OCI-LY3 (cell line): ENCODE results near the gene CPHXL2.
A peak's percentile ranks its signal among the peaks of the same experiment; 100 is the strongest.

ENCODE experiments used
- EZH2phosphoT487 ChIP-seq: fragments of 200-600 bp; shearing (Covaris generic); IDR thresholded peaks from 2 replicates; pipeline ENCODE4 v1.6.1; 2018; ENCODE audit warnings: antibody characterized with exemption, mixed run types, low read depth
- TF ChIP-seq, protein P1 (sequence below): fragments of 200-600, 300-600 bp; sonication (generic); IDR thresholded peaks from 2 replicates; pipeline ENCODE4 v1.5.1; 2014; ENCODE audit warnings: antibody characterized with exemption, low read length, low read depth

DNA sequence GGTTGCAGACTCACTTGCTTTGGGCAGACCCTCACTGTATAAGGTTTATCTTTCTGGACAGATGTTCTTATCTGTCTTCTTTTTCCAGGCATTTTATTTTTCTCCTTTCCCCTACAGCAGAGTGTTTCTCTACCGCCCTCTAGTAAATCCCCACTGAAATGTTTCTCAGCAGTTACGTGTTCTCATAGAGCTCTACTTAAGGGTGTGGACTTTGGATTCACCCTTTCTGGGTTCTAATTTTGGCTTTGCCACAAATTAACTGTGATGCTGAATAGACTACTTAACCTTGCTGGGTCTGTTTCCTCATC is 55.7 kb downstream of the CPHXL2 start:
- no peak for TF ChIP-seq EZH2phosphoT487
- TF ChIP-seq, protein P1, sequence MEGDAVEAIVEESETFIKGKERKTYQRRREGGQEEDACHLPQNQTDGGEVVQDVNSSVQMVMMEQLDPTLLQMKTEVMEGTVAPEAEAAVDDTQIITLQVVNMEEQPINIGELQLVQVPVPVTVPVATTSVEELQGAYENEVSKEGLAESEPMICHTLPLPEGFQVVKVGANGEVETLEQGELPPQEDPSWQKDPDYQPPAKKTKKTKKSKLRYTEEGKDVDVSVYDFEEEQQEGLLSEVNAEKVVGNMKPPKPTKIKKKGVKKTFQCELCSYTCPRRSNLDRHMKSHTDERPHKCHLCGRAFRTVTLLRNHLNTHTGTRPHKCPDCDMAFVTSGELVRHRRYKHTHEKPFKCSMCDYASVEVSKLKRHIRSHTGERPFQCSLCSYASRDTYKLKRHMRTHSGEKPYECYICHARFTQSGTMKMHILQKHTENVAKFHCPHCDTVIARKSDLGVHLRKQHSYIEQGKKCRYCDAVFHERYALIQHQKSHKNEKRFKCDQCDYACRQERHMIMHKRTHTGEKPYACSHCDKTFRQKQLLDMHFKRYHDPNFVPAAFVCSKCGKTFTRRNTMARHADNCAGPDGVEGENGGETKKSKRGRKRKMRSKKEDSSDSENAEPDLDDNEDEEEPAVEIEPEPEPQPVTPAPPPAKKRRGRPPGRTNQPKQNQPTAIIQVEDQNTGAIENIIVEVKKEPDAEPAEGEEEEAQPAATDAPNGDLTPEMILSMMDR: peak; percentile 62
